ENCODE results near the gene MOCS3. TPM values are rescaled to one million over a fixed set of nuclear protein-coding genes. Genes with fewer than 3 reads are reported as not detected.

Gene MOCS3
- total RNA-seq, 2 donors from 2014 or later, result 2.9 to 3.0 TPM

DNA sequence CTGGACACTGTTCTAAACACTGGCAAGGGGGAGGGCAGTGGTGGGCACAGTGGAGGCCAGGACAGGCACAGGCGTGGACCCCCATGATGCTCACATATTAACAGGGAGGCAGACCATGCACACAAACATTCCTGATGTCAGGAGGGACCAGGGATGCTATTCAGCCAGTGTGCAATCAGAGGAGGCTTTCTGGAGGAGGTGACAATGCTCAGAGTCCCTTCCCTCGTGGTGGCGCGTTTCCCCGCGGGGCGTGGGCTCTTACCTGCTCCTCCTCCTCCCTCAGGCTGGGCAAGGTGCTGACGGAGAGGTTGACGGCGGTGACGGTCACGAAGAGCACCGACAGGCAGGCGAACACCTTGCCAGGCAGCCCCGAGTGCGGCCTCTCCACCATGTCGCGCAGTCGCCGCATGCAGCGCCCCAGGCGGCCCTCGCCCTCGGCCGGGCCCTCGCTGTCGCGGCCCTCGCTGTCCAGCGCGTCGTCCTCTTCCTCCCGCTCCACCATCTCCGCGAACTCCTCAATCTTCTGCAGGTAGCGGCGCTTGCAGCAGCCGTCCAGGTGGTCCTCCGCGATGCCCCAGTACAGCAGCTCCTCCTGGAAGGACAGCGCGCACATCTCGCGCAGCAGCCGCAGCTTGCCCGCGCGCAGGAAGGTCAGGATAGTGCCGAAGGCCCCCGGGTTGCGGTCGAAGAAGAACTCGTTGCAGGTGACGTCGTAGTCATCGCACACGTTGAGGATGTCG, 50.9 kb downstream of the MOCS3 start:
- Histone ChIP-seq H3K4me3 (no peak overlapping the region), H3K27ac (no peak overlapping the region), H3K36me3 (replicated peaks in 1 of 2; ENCODE audit: insufficient read depth in 1 of 2, low read depth in 2 of 2) (no peaks in the 10 kb centered on the region), H3K4me1 (no peaks in the 10 kb centered on the region), H3K27me3 (no peaks in the 10 kb centered on the region), H3K9me3 (no peaks in the 10 kb centered on the region)
- intact Hi-C loops (cut with DNase I), result no loop called here
- ATAC-seq (no peak), DNase-seq (no peak)
- no peak for TF ChIP-seq POLR2A (IDR thresholded peaks at IDR 0.05)
- TF ChIP-seq, protein P1, sequence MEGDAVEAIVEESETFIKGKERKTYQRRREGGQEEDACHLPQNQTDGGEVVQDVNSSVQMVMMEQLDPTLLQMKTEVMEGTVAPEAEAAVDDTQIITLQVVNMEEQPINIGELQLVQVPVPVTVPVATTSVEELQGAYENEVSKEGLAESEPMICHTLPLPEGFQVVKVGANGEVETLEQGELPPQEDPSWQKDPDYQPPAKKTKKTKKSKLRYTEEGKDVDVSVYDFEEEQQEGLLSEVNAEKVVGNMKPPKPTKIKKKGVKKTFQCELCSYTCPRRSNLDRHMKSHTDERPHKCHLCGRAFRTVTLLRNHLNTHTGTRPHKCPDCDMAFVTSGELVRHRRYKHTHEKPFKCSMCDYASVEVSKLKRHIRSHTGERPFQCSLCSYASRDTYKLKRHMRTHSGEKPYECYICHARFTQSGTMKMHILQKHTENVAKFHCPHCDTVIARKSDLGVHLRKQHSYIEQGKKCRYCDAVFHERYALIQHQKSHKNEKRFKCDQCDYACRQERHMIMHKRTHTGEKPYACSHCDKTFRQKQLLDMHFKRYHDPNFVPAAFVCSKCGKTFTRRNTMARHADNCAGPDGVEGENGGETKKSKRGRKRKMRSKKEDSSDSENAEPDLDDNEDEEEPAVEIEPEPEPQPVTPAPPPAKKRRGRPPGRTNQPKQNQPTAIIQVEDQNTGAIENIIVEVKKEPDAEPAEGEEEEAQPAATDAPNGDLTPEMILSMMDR (IDR thresholded peaks at IDR 0.05), result no peak
- 79 to 81% methylated on average over 39 to 54 of the region's 58 CpGs for WGBS, 2 donors

- H3K36me3 ChIP-seq (replicated peaks in 1 of 2; ENCODE audit: insufficient read depth in 1 of 2, low read depth in 2 of 2), result no peaks in the 10 kb centered on the region
Measured at GRCh38 chr20:51010043-51010365, 51.4 kb downstream of the MOCS3 start.

DNA sequence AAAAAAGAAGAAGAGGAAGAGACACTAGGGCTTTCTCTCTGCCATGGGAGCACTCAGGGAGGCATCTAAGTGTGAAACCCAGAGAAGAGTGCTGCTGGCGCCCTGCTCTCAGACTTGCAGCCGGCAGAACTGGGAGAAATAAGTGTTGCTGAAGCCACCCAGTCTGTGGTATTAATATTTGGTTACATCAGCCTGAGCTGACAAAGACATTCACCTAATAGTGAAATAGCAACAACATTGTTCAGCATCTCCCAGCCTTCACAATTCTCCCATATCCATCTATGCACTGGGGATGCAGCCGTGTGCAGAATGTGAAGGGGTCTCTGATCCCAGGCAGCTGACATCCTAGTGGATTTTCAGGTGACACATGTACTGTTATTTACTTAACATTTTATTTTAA, 52.3 kb downstream of the MOCS3 start:
- no peaks in the 10 kb centered on the region for H3K36me3 ChIP-seq (replicated peaks in 1 of 2; ENCODE audit: insufficient read depth in 1 of 2, low read depth in 2 of 2)
- H3K4me1 ChIP-seq, result no peaks in the 10 kb centered on the region
- no peaks in the 10 kb centered on the region for H3K9me3 ChIP-seq
- TF ChIP-seq POLR2A (IDR thresholded peaks at IDR 0.05), result no peak
- TF ChIP-seq, protein P1 (IDR thresholded peaks at IDR 0.05), result no peak
- WGBS, 2 donors, result 78 to 85% methylated on average over 3 of the region's 3 CpGs
- no peak for ATAC-seq
- no peak for DNase-seq
- H3K4me3 ChIP-seq, result no peak overlapping the region
- intact Hi-C loops (cut with DNase I), result no loop called here
- no peak overlapping the region for H3K27ac ChIP-seq
- no peaks in the 10 kb centered on the region for H3K27me3 ChIP-seq

More at GRCh38 chr20:51010043-51010365, 51.4 kb downstream of the MOCS3 start:
- no peak for ATAC-seq
- TF ChIP-seq, protein P1 (IDR thresholded peaks at IDR 0.05), result no peak
- no peak for TF ChIP-seq POLR2A (IDR thresholded peaks at IDR 0.05)
- no peak overlapping the region for H3K27ac ChIP-seq
- no peaks in the 10 kb centered on the region for H3K4me1 ChIP-seq
- no peaks in the 10 kb centered on the region for H3K9me3 ChIP-seq
- no peaks in the 10 kb centered on the region for H3K27me3 ChIP-seq
- WGBS, 2 donors, result 80 to 84% methylated on average over 3 to 33 of the region's 33 CpGs
- no peak for DNase-seq
- H3K4me3 ChIP-seq, result no peak overlapping the region
- intact Hi-C loops (cut with DNase I), result no loop called here

DNA sequence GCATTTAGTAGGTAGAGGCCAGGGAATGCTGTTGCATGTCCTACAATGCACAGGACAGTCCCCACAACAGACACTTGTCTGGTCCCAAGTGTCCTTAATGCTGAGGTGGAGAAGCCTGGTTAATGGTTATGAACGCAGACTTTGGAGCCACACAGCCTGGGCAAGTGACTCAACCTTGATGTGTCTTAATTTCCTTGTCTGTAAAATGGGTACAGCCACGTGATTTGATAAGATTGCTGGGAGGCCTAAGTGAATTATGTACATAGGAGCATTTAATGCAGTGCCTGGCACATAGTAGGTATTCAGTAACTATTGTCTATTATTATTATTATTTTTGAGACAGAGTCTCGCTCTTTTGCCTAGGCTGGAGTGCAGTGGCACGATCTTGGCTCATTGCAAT, 52.9 kb downstream of the MOCS3 start:
- Histone ChIP-seq H3K4me3 (no peak overlapping the region), H3K4me1 (no peaks in the 10 kb centered on the region), H3K36me3 (replicated peaks in 1 of 2; ENCODE audit: insufficient read depth in 1 of 2, low read depth in 2 of 2) (no peaks in the 10 kb centered on the region), H3K27ac (no peak overlapping the region), H3K9me3 (no peaks in the 10 kb centered on the region), H3K27me3 (no peaks in the 10 kb centered on the region)
- WGBS, 2 donors, result 74 to 83% methylated on average over 4 of the region's 4 CpGs
- DNase-seq (no peak), ATAC-seq (no peak)
- intact Hi-C loops (cut with DNase I), result no loop called here
- no peak for TF ChIP-seq POLR2A (IDR thresholded peaks at IDR 0.05)
- TF ChIP-seq, protein P1 (IDR thresholded peaks at IDR 0.05), result no peak

DNA sequence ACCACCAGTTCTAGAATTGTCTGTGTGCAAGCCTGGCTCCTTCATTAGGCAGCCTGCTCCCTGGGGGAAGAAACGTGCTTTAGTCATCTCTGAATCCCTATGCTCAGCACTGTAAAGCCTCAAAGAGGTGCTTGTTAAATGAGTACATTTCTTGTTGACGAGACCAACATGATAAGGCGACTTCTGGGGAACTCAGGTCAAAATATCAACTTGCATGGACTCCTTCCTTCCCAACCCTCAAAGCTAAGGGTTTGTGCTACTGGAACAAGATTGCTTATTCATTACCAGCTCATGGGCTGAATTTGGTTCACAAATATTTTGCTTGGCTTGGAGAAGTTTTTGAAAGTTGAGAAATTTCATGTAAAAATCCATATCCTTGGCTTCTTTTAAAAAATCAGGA, 53.7 kb downstream of the MOCS3 start:
- 60 to 61% methylated on average over 3 of the region's 3 CpGs for WGBS, 2 donors
- no peak for ATAC-seq
- H3K36me3 ChIP-seq (replicated peaks in 1 of 2; ENCODE audit: insufficient read depth in 1 of 2, low read depth in 2 of 2), result no peaks in the 10 kb centered on the region
- H3K27ac ChIP-seq, result no peak overlapping the region
- H3K9me3 ChIP-seq, result no peaks in the 10 kb centered on the region
- TF ChIP-seq, protein P1 (IDR thresholded peaks at IDR 0.05), result no peak
- TF ChIP-seq POLR2A (IDR thresholded peaks at IDR 0.05), result no peak
- no peaks in the 10 kb centered on the region for H3K27me3 ChIP-seq
- no peak for DNase-seq
- no peak overlapping the region for H3K4me3 ChIP-seq
- intact Hi-C loops (cut with DNase I), result no loop called here
- H3K4me1 ChIP-seq, result no peaks in the 10 kb centered on the region
